Activated naive CD8-positive, alpha-beta T cell treated with anti-CD3 and anti-CD28 coated beads, Interleukin-2, amount 10 ng/mL, durations not matched to agents 7 days and 5 days (primary cell): Measurements from ENCODE around the gene PSPH. TPM values are rescaled to one million over a fixed set of nuclear protein-coding genes. Genes with fewer than 3 reads are reported as not detected.
A peak's percentile ranks its signal among the peaks of the same experiment; 100 is the strongest.

Experiments
- ATAC-seq: fragments of 150-1000 bp; cut with Tn5 transposase; one replicate; pipeline ENCODE4 v1.10.0; 2021; ENCODE audit warnings: low read depth, moderate library complexity
- POLR2A ChIA-PET: fragments of 350-600 bp; sonication (Branson Sonifier 250); formaldehyde crosslinking; loops from one replicate; lab custom pipeline; 2021; ENCODE audit warnings: antibody characterized with exemption; lab: Charles Lee
- DNase-seq: peaks from one replicate; pipeline ENCODE4 v3.0.0; 2021
- H3K27ac Mint-ChIP-seq: one replicate; pipeline ENCODE4 v1.8.0; 2022; ENCODE audit warnings: mild to moderate bottlenecking, mixed read lengths
- H3K27me3 Mint-ChIP-seq: one replicate; pipeline ENCODE4 v1.8.0; 2022; ENCODE audit warnings: mild to moderate bottlenecking, moderate library complexity, mixed read lengths
- H3K36me3 Mint-ChIP-seq: one replicate; pipeline ENCODE4 v1.8.0; 2021; ENCODE audit warnings: mild to moderate bottlenecking, mixed read lengths
- H3K4me1 Mint-ChIP-seq: one replicate; pipeline ENCODE4 v1.8.0; 2021; ENCODE audit warnings: mixed read lengths
- H3K4me3 Mint-ChIP-seq: one replicate; pipeline ENCODE4 v1.8.0; 2022; ENCODE audit warnings: mild to moderate bottlenecking, moderate library complexity, mixed read lengths
- H3K9me3 Mint-ChIP-seq: one replicate; pipeline ENCODE4 v1.8.0; 2021; ENCODE audit warnings: mixed read lengths
- total RNA-seq, 2 experiments: library from RNA; stranded (reverse); gene quantifications; one replicate each; pipeline ENCODE4 v1.2.3, GENCODE V29; 2021

Gene PSPH
- total RNA-seq, 2 experiments from 2014 or later, result 7.9 to 10.1 TPM

DNA sequence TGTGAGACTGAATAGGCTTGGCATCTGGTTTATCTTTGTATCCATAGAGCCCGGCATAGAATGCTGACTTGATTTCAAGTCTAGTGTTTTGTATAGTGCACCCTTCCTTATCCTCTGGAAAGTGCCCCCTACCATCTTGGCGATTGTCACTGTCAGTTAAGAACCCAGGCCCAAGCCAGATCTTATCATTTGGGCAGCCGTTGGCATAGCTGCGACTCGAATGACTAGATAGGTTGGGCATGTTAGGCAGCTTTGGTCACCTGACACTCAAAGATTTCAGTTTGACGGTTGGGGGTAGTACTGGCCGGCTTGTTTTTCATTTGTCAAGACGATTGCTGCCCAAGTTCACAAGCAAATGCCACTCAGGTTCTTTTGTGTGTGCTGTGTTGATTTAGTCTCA is 80.3 kb downstream of the PSPH start:
- peaks cover 20% of the 10 kb centered on the region for H3K36me3 Mint-ChIP-seq
- H3K9me3 Mint-ChIP-seq, result no peaks in the 10 kb centered on the region
- H3K4me3 Mint-ChIP-seq, result no peak overlapping the region
- DNase-seq (no peak), ATAC-seq (no peak)
- POLR2A ChIA-PET, result no interaction called here
- no peaks in the 10 kb centered on the region for H3K27me3 Mint-ChIP-seq
- H3K27ac Mint-ChIP-seq, result no peak overlapping the region
- peaks cover 15% of the 10 kb centered on the region for H3K4me1 Mint-ChIP-seq

DNA sequence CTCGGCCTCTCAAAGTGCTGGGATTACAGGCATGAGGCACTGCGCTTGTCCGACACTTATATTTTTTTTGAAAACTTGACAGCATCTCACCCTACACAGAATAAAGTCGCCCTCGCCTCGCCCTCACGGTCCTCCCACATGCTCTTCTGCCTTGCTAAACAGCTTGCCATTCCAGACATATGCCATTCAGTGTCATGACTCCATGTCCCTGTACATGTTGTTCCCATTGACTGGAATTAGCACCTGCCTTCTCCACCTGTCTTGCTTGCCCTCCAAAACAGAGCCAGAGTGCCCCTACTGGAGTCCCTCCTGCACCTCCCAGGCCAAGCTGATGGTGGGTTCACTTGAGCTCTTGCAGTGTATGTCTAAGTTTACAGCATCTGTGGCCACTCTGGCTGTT is 80.7 kb downstream of the PSPH start:
- H3K27me3 Mint-ChIP-seq, result no peaks in the 10 kb centered on the region
- H3K36me3 Mint-ChIP-seq, result peaks cover 20% of the 10 kb centered on the region
- POLR2A ChIA-PET, result no interaction called here
- no peak overlapping the region for H3K27ac Mint-ChIP-seq
- no peak for ATAC-seq
- DNase-seq, result no peak
- no peaks in the 10 kb centered on the region for H3K9me3 Mint-ChIP-seq
- peaks cover 19% of the 10 kb centered on the region for H3K4me1 Mint-ChIP-seq
- H3K4me3 Mint-ChIP-seq, result no peak overlapping the region

DNA sequence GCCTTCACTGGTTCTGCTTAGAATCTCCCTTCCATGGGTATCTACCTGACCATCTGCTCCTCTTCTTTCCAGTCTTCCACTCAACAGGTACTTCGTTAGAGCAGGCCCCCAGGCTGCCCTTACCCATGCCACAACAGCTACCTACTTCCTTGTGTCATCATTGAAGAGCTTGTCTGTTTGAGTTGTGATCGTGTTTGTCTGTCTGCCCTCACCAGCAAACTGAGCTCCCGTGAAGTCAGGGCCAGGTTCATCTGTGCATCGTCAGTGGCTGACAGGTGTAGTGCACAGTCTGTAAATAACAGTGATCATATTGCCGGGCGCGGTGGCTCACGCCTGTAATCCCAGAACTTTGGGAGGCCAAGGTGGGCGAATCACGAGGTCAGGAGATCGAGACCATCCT is 81.9 kb downstream of the PSPH start:
- POLR2A ChIA-PET, result interaction anchor here (1.1 kb wide), 1 partner anchor 137 kb away, joined by 3 read pairs; the partner anchor contains the start of gene CHCHD2
- peak overlapping the region; percentile 30 for H3K27ac Mint-ChIP-seq

DNA sequence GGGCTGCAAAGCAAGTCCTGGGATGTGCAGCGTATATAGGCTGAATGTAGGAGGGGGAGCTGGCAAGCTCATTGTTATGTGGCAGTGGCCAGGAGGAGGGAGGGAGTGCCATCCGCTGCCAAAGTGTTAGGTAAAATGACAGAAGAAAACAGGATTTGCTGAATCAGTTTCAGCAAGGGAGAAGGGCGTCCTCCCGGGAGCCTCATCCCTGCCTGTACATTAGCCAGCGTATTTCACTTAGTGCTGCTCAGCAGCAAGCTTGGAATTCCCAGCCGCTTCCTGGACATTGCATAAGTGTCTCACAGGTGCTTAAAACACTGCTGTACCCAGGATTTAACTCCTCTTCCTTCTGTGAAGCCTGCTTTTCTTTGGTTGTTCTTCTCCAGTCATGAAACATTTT is 84.4 kb downstream of the PSPH start:
- ATAC-seq (no peak), DNase-seq (no peak)
- no peaks in the 10 kb centered on the region for H3K9me3 Mint-ChIP-seq
- H3K27me3 Mint-ChIP-seq, result no peaks in the 10 kb centered on the region
- peaks cover 17% of the 10 kb centered on the region for H3K36me3 Mint-ChIP-seq
- H3K27ac Mint-ChIP-seq, result no peak overlapping the region
- peaks cover 29% of the 10 kb centered on the region for H3K4me1 Mint-ChIP-seq
- POLR2A ChIA-PET, result no interaction called here
- H3K4me3 Mint-ChIP-seq, result no peak overlapping the region

More for the DNA sequence above, 81.9 kb downstream of the PSPH start:
- Mint-ChIP-seq H3K4me1 (peaks cover 20% of the 10 kb centered on the region), H3K27me3 (no peaks in the 10 kb centered on the region), H3K36me3 (peaks cover 17% of the 10 kb centered on the region), H3K9me3 (no peaks in the 10 kb centered on the region), H3K4me3 (no peak overlapping the region)
- DNase-seq (no peak), ATAC-seq (no peak)

DNA sequence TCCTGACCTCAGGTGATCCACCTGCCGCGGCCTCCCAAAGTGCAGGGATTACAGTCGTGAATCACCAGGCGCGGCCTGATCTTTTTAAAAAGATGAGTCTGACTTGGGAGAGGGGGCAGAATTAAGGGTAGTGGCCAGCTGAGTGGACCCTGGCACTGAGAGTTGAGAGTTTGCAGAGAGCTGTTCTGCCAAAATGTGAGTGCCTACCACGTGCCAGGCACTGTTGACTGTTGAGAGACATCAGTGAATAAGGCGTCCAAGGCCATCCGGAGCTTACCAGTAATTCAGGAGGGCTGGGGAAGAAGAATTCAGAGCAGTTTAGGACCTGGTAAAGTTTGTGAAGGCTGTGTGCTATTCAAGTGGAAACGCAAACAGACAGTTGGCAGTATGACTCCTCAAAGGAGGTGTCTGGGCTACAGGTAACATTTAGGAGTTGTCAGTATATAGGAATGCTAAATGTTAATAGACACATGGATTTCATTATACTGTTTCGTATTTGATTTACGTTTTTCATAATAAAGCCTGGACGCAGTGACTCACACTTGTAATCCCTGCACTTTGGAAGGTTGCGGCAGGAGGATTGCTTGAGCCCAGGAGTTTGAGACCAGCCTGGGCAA is 85.3 kb downstream of the PSPH start:
- POLR2A ChIA-PET, result no interaction called here
- peak overlapping the region; percentile 35 for H3K4me3 Mint-ChIP-seq
- ATAC-seq (no peak), DNase-seq (no peak)
- H3K27me3 Mint-ChIP-seq, result no peaks in the 10 kb centered on the region
- peaks cover 14% of the 10 kb centered on the region for H3K36me3 Mint-ChIP-seq
- H3K9me3 Mint-ChIP-seq, result no peaks in the 10 kb centered on the region
- H3K4me1 Mint-ChIP-seq, result peaks cover 29% of the 10 kb centered on the region
- H3K27ac Mint-ChIP-seq, result no peak overlapping the region

DNA sequence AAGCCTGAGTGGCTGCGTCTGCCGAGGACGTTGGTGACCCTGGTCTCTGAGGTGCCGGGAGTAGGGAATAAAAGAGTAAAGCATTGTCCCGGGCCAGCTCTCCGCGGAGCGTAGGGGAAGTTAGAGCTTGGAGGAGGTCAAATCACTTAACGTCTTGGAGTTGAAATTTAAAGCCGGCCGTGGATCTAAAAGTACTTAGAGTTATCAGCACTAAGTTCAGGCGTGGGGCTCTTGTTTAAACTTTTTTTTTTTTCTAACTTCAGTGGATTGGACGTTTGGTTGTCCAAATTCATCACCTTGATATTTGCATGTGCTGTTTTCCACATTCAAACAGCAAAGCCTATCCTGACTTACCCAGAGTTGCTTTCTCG is 86.2 kb downstream of the PSPH start:
- DNase-seq, result no peak
- H3K36me3 Mint-ChIP-seq, result peaks cover 11% of the 10 kb centered on the region
- no peaks in the 10 kb centered on the region for H3K27me3 Mint-ChIP-seq
- H3K27ac Mint-ChIP-seq, result peak overlapping the region; percentile 88
- H3K4me1 Mint-ChIP-seq, result peaks cover 27% of the 10 kb centered on the region
- H3K4me3 Mint-ChIP-seq, result peak overlapping the region; percentile 87
- no peaks in the 10 kb centered on the region for H3K9me3 Mint-ChIP-seq
- ATAC-seq, result no peak
- POLR2A ChIA-PET, result interaction anchor here (0.5 to 1.1 kb wide), 6 partner anchors 14 to 122 kb away, joined by 3 to 5 read pairs (median 4); partner anchors contain the start of genes CCT6A, PSPH and SUMF2

DNA sequence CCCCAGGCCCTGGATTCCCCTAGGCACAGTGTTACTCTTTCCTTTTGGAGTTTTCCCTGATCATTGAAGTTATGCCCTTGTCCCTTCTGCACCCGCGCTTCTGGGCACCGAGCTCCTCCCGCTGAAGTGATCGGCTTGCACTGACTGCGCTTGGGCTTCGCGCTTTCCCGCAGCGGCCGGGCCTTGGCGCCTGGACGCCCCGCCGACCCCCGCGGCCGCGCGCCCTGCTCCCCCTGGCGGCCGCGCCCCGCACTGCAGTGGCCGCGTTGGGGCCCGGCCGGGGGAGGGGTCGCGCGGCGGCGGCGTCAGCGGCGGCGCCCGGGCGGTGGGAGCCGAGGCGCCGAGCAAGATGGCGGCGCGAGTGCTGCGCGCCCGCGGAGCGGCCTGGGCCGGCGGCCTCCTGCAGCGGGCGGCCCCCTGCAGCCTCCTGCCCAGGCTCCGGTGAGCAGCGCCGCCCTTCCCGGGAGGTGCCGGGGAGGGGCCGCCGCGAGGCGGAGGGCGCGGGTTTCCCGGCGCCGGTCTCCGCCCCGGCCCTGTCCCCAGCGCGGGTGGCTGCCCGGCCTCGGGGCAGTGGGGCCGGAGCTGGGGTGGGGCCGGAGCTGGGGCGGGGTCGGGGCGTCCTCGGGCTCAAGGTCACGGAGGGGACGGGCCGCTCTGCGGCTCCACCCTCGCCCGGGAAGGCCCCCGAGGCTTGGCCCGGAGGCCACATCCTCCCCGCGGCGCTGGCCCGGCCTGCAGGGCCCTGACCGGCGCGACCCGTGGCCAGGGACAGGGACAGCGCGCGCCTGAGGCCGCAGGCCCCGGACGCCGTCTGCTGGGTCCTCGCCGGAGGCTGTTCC is 86.8 kb downstream of the PSPH start, which contains the start of gene NIPSNAP2:
NIPSNAP2 (plus strand) TSS at position 325 of the 839 bp plus-strand sequence; CDS start at position 350, 25 bp downstream.
- no peaks in the 10 kb centered on the region for H3K27me3 Mint-ChIP-seq
- H3K4me3 Mint-ChIP-seq, result peak within 1 kb of the TSS; percentile 87
- H3K9me3 Mint-ChIP-seq, result no peaks in the 10 kb centered on the region
- DNase-seq (peak; percentile 88), ATAC-seq (peak; percentile 79)
- H3K27ac Mint-ChIP-seq, result peak within 1 kb of the TSS; percentile 88
- H3K4me1 Mint-ChIP-seq, result peaks cover 24% of the 10 kb centered on the region
- H3K36me3 Mint-ChIP-seq, result peaks cover 8% of the 10 kb centered on the region
- POLR2A ChIA-PET, result interaction anchor here (0.5 to 1.1 kb wide), 6 partner anchors 14 to 142 kb away, joined by 3 to 5 read pairs (median 4); partner anchors contain the start of genes CCT6A, CHCHD2, PSPH and SUMF2

DNA sequence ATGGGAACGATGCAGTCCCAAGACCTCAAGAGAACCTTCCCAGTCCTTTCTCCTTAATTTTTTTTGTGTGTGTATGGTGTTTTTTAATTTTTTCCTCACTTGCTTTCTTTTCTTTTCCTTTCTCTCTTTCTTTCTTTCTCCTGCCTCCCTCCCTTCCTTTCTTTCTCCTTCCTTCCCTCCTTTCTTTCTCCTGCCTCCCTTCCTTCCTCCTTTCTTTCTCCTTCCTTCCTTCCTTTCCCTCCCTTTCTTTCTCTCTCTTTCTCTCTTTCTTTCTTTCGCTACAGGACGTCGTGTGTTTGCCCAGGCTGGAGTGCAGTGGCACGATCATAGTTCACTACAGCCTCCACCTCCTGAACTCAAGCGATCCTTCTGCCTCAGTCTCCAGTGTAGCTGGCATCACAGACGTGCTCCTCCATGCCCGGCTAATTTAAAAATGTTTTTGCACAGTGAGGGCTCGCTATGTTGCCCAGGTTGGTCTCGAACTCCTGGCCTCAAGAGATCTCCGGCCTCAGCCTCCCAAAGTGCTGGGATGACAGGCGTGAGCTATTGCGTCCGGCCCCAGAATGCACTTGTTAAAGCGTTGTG is 87.6 kb downstream of the PSPH start:
- Mint-ChIP-seq H3K4me3 (peak overlapping the region; percentile 79), H3K36me3 (peaks cover 3% of the 10 kb centered on the region), H3K9me3 (no peaks in the 10 kb centered on the region), H3K27me3 (no peaks in the 10 kb centered on the region), H3K27ac (peak overlapping the region; percentile 80), H3K4me1 (peaks cover 18% of the 10 kb centered on the region)
- POLR2A ChIA-PET, result interaction anchor here (1.0 kb wide), 1 partner anchor 142 kb away, joined by 5 read pairs; the partner anchor contains the start of gene CHCHD2
- peak; percentile 30 for DNase-seq
- ATAC-seq, result no peak

DNA sequence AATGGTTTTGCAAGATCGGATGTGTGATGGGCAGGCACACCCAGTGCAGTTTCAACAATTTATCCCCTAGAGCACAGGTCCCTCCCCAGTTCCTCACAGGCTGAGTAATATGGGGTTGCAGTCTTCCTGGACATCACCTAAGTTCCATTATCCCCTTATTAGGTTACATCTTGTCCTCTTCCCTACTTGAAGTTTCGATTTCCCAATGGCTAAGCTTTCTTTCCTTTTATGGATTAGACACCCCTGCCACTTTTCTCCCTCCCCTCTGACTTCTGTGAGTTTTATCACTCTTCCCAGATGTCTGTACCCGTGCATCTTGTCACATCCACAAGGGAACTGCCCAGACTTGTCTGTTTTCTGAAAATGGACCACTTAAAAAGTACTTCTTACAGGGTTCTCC is 89.2 kb downstream of the PSPH start:
- Mint-ChIP-seq H3K36me3 (peaks cover 6% of the 10 kb centered on the region), H3K4me1 (peaks cover 16% of the 10 kb centered on the region), H3K9me3 (no peaks in the 10 kb centered on the region), H3K4me3 (no peak overlapping the region), H3K27me3 (no peaks in the 10 kb centered on the region), H3K27ac (no peak overlapping the region)
- DNase-seq (no peak), ATAC-seq (no peak)
- POLR2A ChIA-PET, result interaction anchor here (1.0 kb wide), 2 partner anchors 103 to 144 kb away, joined by 4 read pairs; partner anchors contain the start of gene CHCHD2

Other genes with a start within 250 kb of the PSPH start
- not detected for gene SEPTIN14, start 188.7 kb downstream of the PSPH start, total RNA-seq
- 1 to 10 TPM; 1.2 to 1.8 TPM for gene ZNF713, start 164.0 kb downstream of the PSPH start, total RNA-seq
- 10 to 100 TPM; 12.3 to 15.3 TPM for gene MRPS17, start 99.6 kb downstream of the PSPH start, total RNA-seq
- 10 to 100 TPM; 29.6 to 32.6 TPM for gene NIPSNAP2, start 86.9 kb downstream of the PSPH start, total RNA-seq
- 100 to 1,000 TPM in 1 of 2 experiments, 10 to 100 TPM in 1; 94.9 to 102 TPM for gene CCT6A, start 321 bp upstream of the PSPH start, total RNA-seq
- gene SUMF2, start 12.8 kb upstream of the PSPH start, total RNA-seq, result 100 to 1,000 TPM; 147 to 156 TPM
- gene PHKG1, start 41.5 kb upstream of the PSPH start, total RNA-seq, result 1 to 10 TPM; 2.3 to 2.4 TPM
- 100 to 1,000 TPM; 354 to 370 TPM for gene CHCHD2, start 55.0 kb upstream of the PSPH start, total RNA-seq
- gene NUPR2, start 65.0 kb upstream of the PSPH start, total RNA-seq, result not detected